Measurements from ENCODE around the gene TBX3.

- TF ChIP-seq CTCF (IDR thresholded peaks at IDR 0.05) = no peak
- no peak for TF ChIP-seq POLR2A (IDR thresholded peaks at IDR 0.05)
Observed at GRCh38 chr12:114680604-114681069, 3.3 kb downstream of the TBX3 start.

Data from testis (tissue), 2 donors.